NCI-H524 treated with DMSO at 0.1 percent for 48 hours (cell line): ENCODE results near the gene SMIM7.
"Not testable (repeated sequence)": the region's sequence is repeated elsewhere in the genome, so short reads cannot be mapped to it uniquely, and the experiment has no call there.

Experiments used
- DNase-seq: peaks from one replicate; lab custom pipeline; 2025; lab: John Stamatoyannopoulos, UW

SMIM7 gene

GRCh38 chr19:16659832-16660708, at the start of gene SMIM7:
SMIM7 (minus strand) TSS chr19:16660144; CDS start chr19:16660110, 34 bp downstream.
- peak; percentile 94 for DNase-seq

GRCh38 chr19:16703677-16704076, 43.7 kb upstream of the SMIM7 start:
- DNase-seq = no peak

- no peak for DNase-seq
Measured at GRCh38 chr19:16702123-16702522, 42.2 kb upstream of the SMIM7 start.

GRCh38 chr19:16698914-16699313, 39.0 kb upstream of the SMIM7 start:
- DNase-seq = peak; percentile 33

- no peak for DNase-seq
Measured at GRCh38 chr19:16688084-16688483, 28.1 kb upstream of the SMIM7 start.

- no peak for DNase-seq
Measured at GRCh38 chr19:16684216-16684615, 24.3 kb upstream of the SMIM7 start.

GRCh38 chr19:16682539-16682938, 22.6 kb upstream of the SMIM7 start:
- DNase-seq = no peak

- no peak for DNase-seq
Measured at GRCh38 chr19:16679811-16680210, 19.9 kb upstream of the SMIM7 start.

- no peak for DNase-seq
Measured at GRCh38 chr19:16678498-16678897, 18.6 kb upstream of the SMIM7 start.

GRCh38 chr19:16677055-16677454, 17.1 kb upstream of the SMIM7 start:
- no peak for DNase-seq

GRCh38 chr19:16676101-16676798, 16.3 kb upstream of the SMIM7 start:
- no peak for DNase-seq

GRCh38 chr19:16673839-16674238, 13.9 kb upstream of the SMIM7 start:
- DNase-seq = not testable (repeated sequence)

- DNase-seq = no peak
Measured at GRCh38 chr19:16673231-16673630, 13.3 kb upstream of the SMIM7 start.

GRCh38 chr19:16671652-16672274, 11.8 kb upstream of the SMIM7 start:
- DNase-seq = no peak

GRCh38 chr19:16670291-16670690, 10.3 kb upstream of the SMIM7 start:
- no peak for DNase-seq

GRCh38 chr19:16668702-16669101, 8.8 kb upstream of the SMIM7 start:
- not testable (repeated sequence) for DNase-seq

- no peak for DNase-seq
Measured at GRCh38 chr19:16668176-16668575, 8.2 kb upstream of the SMIM7 start.

GRCh38 chr19:16661480-16662034, 1.6 kb upstream of the SMIM7 start:
- DNase-seq = no peak

- DNase-seq = no peak
Measured at GRCh38 chr19:16660763-16661479, 977 bp upstream of the SMIM7 start, which contains the start of gene TMEM38A. TMEM38A (plus strand) TSS chr19:16661139; CDS start chr19:16661218, 79 bp downstream.

- DNase-seq = no peak
Measured at GRCh38 chr19:16659464-16659831, 496 bp downstream of the SMIM7 start.

GRCh38 chr19:16657384-16657783, 2.6 kb downstream of the SMIM7 start:
- DNase-seq = no peak

- no peak for DNase-seq
Measured at GRCh38 chr19:16655727-16656126, 4.2 kb downstream of the SMIM7 start.
